NK-92 treated with Interleukin-12 subunit alpha and Interleukin-12 subunit beta, amount 100 ng/mL, for 24 hours (cell line): ENCODE measurements around the gene ABHD16B.
"Not testable (repeated sequence)": the region's sequence is repeated elsewhere in the genome, so short reads cannot be mapped to it uniquely, and the experiment has no call there.

Source experiments
- DNase-seq: peaks from one replicate; lab custom pipeline; 2025; lab: John Stamatoyannopoulos, UW

The ABHD16B gene

DNA sequence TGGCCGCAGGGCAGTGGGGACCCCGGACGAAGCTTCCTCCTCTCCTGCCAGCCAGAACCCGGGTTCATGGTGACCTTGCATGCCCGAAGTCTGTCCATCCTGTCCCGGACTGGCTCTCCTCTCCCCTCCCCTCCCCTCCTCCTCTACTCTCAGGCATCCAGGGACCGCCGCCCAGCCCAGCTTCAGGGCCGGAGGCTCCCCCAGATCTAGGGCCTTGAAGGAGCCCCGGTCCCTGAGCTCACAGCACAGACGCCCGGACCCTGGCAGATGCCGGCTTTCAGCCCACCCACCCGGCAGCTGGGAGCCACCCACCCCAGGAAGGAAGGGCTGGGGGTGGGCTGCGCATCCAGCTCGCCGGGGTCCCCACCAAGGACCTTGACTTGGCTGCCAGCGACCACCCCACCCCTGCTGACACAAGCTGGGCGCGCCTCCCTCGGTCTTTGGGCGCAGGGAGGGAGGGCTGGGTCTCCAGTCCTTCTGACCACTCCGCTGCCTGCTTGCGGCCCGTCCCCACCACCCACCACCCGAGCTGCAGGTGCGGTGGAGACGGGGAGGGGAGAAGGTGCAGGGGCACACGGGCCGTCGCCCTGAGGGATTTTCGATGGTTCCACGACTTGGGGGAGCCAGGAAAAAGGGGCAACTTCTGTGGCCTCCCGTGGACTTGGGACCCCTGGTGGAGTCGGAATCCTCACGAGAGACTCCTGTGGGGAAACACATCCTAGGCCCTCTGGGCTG, 5.8 kb upstream of the ABHD16B start:
- DNase-seq: no peak

DNA sequence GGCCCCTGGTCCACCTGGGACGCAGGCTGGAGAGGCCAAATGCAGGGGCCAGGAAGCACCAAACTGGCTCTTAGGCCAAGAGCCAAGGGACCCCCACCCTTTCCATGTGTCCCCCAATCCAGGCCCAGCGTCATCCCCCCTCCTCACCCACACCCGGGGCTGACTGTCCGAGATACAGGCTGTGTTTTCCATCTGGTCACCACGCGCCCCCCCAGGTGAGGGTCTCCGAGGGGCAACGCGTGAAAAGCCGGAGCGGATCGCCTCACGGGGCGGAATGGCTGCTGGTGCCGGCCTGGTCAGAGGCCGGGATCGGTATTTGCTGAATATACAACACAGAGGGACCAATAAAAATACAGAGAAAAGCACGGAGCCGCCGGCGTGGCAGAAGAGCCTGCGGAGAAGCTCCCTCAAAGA, 5.2 kb upstream of the ABHD16B start:
- no peak for DNase-seq

DNA sequence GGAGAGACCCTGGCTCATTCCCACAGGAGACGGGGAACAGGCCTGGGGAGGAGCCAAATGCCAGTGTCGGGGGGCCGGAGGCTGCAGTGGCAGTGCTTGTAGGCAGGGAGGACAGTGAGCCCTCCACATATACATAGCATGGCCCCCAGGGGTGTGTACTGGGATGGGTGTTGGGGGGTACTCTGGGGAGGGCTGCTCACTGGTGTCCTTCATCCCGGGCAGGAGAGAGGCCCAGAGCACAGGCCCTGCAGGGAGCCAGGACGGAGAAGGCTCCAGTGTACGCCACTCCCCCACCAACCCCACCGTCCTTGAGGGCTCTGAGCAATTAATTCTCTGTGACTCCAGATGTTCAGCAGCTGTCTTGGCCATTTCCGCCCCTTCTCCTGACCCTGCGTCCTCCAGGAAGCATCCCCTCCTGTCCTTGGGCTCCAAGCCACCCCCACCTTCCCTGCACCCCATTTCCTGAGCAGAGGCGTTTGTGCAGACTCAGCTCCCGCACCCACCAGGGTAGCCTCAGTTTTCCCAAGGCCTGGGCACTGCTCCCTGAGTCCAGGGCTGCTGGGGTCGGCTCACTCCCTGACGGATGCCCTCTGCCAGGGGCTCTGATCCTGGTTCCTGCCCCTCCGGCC, 3.4 kb upstream of the ABHD16B start:
- no peak for DNase-seq

DNA sequence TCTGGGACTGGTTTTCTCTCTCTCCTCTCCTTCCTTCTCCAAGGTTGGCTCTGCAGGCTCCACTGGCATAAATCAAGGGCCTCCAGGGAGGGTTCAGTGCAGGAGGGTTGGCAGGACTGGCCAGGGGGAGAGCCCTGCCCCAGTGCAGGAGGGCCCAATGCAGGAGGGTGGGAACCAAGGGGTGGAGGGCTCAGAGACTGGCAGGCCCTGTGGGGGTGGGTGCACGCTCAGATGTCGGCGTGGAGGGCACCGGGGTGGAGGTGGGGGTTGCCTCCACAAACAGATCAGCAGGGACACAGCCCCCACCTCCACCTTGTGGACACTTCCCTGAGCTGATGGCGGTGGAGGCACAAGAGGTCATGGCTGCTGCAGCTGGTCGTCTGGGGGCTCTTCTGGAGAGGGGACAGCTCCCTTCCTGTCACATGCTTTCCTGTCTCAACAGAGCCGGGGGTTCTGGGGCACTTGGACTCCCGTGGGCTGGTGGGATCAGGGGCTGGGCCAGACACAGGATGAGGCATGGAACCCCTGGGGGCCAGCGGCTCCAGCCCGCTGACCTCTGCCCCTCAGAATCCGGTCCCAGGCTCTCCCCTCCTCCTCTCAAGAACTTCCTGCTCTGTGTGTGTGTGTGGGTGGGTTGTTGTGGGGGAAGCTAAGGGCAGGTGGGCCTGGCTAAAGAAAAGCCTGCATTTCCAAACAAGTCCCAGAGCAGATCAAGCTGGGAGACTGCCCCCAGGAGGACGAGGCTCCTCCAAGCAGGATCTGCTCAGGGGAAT, 2.7 kb upstream of the ABHD16B start:
- no peak for DNase-seq

DNA sequence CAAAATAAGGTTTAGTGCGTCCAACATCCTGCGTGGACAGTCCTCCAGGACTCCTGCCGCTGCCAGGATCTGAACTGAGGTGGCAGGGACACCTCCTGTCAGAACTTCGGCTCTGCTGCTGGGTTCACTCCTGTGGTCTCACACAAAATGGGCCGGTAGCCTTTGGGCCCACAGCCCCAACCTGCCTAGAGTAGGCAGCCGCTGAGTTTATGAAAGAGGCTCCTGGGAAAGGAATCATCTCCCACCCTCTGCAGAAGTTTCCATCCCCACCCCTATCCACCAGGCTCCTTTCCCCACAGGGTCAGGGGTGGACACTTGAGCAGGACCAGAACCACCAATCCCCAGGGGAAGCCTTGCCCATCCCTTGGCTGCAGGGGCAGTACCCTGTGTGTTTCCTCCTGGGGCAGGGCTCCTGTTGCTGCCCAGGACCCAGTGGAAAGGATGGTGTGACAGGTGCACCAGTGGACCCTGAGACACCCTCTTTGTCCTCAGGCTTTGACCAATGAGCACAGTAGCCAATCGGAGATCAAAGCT, 2.1 kb upstream of the ABHD16B start:
- DNase-seq: no peak

DNA sequence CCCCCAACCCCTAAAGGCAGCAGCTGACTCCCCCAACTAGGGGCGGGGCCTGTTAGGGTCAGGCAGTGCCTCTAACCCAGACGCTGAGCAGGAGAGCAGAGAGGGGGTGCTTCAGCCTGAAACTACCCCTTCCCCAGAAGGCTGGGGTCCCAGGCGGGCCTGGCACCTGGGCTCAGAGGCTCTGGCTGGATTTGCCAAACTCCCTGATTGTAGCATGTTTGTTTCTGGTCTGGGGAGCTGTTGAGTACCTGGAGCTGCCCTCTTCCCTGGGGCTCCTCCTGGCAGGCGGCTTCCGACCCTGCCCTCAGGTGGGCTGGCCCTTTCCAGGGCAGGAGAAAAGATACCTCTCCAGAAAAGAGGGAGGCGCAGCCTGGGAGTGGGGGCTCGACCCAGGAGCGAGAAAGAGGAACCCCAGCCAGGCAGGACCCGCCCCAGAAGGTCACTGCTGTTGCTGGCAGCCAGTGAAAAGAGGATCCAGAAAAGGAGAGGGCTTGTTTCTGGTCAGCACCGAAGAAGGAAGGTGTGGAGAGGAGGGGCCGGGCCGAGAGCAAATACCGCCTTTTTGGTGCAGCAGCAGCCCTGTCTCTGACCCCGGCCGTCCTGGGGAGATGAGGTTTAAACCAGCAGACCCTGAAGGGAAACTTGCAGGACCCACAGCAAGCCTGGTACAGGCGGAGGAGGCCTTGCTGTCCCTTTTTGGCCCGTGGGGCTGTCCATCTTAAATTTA, 810 bp upstream of the ABHD16B start:
- no peak for DNase-seq

DNA sequence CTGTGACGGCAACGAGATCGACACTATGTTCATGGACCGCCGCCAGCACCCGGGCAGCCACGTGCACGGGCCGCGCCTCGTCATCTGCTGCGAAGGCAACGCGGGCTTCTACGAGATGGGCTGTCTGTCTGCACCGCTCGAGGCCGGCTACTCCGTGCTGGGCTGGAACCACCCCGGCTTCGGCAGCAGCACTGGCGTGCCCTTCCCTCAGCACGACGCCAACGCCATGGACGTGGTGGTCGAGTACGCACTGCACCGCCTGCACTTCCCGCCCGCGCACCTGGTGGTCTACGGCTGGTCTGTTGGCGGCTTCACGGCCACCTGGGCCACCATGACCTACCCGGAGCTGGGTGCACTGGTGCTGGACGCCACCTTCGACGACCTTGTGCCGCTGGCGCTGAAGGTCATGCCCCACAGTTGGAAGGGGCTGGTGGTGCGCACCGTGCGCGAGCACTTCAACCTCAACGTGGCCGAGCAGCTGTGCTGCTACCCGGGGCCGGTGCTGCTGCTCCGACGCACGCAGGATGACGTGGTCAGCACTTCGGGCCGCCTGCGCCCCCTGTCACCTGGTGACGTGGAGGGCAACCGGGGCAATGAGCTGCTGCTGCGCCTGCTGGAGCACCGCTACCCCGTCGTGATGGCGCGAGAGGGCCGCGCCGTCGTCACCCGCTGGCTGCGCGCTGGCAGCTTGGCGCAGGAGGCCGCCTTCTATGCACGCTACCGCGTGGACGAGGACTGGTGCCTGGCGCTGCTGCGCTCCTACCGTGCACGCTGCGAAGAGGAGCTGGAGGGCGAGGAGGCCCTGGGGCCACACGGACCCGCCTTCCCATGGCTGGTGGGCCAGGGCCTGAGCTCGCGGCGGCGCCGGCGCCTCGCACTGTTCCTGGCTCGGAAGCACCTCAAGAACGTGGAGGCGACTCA, 943 bp downstream of the ABHD16B start:
- no peak for DNase-seq

DNA sequence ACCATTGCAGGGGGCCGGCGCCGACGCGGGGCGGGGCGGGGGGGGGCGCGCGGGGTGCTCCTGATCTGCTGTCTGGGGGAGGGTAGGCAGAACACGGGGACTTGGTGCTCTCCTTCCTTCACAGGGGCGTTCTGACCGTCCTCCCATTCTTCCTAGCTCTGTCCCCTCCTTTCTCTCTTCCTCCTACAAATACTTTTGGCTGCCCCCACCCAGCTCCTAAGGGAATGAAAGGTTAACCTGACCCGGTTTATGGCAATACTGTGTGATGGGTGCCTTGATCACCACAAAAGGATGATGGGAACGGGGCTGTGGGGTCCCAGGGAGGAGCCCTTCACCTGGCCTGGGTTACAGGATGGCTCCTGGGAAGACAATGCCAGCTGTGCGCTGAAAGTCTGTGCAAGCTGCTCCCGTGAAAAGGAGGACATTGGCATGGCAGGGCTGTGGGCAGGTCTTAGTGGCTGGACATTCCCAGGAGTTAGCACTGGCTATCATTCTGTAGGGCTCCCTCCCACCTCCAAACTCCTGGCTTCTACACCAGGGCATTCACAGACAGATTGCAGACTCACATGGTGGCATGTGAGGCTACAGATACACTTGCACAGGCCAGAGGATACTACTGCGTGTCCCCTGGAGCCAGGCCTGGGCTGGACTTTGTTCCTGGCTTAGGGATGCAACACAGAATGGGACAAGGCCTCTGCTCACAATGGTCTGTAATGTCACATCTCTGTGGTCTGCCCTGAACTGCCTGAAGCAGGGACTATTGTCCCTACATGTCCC, 1.9 kb downstream of the ABHD16B start:
- no peak for DNase-seq

DNA sequence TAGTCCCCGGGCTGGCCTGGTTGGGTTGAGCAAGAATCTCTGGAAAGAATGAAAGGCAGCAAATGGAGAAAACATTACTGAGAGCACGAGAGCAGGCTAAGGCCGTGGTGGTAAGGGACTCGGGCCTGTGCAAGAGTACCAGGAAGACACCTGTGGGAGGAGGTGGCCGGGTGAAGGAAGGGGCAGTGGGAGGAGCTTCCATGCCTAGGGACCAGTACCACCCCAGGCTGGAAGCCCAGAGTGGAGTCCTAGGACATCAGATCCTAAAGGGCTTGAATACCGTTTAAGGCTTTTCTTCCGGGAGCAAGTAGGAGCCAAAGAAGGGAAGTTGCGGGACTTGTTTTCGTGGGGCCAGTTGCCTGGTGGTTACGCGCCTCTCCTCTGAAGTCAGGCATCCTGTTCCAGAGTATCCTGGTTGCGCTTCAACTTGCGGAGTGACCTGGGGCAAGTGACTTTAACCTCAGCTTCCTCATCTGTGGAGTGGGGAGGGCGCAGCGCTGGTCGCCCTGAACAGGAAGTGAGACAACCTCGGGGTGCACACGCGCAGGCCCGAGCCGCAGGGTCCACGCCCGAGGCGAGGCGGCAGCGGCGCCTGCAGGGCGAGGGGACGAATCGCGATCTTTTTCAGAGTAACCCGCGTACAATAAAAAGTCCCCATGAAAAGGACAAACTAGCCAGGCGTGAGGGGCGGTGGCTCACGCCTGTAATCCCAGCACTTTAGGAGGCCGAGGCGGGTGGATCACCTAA, 2.7 kb downstream of the ABHD16B start:
- DNase-seq: peak; percentile 77

DNA sequence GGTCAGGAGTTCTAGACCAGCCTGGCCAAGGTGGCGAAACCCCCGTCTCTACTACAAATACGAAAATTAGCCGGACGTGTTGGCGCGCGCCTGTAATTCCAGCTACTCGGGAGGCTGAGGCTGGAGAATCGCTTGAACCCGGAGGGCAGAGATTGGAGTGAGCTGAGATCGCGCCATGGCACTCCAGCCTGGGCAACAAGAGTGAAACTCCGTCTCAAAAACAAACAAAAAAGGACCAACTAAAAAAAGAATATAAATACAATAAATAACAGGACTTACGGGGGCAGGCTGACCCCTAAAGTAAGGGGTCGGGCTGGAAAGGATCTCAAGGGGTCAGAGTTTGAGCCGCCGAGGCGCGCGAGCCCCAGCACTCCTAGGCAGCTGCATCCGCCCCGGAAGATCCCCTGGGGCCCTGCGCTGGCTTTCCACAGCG, 3.3 kb downstream of the ABHD16B start:
- no peak for DNase-seq

DNA sequence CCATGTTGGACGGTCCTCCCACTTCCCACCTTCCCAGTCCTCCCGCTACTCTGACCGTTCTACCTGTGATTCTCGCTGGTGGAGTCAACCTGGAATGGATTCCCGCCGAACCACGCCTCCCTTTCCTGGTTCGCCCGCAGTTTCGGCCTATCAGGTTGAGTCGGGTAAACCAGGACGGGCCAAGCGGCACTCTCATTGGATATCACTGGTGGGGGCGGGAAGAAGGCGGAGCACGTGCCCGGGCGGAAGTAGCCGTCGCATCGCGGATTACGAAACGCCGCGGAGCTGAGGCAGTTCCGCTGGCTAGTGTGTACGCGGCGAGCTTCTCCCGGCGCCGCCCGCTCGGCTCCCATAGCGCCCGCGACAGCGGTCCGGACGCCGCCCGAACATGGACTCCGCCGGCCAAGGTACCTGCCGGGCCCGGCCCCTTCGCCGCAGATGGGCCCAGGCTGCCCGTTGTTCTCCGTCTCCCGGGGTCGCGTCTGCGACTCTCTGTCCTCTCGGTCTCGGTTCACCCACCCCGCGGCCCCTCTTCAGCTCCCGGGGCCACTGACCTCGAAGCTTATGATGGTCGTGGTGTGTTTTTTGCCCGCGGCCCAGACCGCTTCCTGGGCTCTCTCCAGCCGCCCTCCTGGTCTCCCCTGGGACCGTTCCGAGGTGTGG, 3.8 kb downstream of the ABHD16B start, which contains the start of gene TPD52L2:
Gene TPD52L2, plus strand, starts transcription at position 293 of the 663 bp plus-strand sequence. Its CDS starts 96 bp downstream, at position 389.
- peak; percentile 98 for DNase-seq

DNA sequence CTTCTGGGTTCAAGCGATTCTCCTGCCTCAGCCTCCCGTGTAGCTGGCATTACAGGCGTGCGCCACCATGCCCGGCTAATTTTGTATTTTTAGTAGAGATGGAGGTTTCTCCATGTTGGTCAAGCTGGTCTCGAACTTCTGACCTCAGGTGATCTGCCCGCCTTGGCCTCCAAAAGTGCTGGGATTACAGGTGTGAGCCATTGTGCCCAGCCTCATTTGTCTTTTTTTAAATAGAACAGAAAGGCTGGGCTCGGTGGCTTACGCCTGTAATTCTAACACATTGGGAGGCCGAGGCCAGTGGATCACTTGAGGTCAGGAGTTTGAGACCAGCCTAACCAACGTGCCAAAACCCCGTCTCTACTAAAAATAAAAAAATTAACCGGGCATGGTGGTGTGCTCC, 5.7 kb downstream of the ABHD16B start:
- not testable (repeated sequence) for DNase-seq

DNA sequence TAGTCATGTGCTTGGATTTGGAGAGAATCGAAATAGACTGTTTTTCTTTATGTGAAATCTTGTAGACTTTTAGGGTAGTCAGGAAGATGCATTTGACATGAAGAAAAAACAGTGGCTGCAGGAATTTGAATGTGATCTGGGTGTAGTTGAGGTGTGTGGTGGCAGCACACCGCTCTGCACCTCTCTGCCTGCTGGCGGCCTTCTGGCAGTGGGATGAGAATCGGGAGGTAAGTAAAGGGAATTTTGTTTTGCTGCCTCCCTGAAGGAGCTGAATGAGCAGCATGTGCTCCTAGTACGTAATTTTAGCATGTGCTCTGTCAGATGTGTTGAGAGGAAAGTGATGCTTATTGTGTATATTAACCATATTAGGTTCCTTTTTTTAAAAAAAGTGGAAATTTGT, 7.0 kb downstream of the ABHD16B start:
- DNase-seq: no peak

DNA sequence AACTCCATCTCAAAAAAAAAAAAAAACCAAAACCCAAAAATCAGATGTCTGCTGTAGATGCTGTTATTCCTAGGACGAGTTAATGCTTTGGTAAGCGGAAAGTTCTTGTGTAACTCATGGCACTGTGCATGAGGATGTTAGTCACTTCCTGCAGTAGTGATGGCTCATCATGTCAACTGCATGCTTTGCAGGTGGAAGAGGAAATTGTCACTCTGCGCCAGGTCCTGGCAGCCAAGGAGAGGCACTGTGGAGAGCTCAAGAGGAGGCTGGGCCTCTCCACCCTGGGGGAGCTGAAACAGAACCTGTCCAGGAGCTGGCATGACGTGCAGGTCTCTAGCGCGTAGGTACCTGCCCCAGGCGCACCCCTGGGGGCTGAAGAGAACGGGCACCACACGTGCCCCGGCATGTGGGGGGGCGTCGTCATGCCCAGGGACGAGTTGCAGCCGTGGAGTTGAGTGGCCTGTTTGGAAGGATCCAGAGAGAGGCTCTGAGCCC, 12.2 kb downstream of the ABHD16B start:
- DNase-seq: peak; percentile 56

DNA sequence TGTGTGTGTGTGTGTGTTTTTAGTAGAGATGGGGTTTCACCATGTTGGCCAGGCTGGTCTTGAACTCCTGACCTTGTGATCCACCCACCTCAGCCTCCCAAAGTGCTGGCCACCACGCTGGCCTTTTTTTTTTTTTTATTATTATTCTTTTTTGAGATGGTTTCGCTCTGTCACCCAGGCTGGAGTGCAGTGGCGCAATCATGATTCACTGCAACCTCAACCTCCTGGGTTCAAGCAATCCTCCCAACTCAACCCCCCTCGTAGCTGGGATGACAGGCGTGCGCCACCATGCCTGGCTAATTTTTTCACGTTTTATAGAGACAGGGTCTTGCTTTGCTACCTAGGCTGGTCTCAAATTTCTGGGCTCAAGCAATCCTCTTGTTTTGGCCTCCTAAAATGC, 12.9 kb downstream of the ABHD16B start:
- not testable (repeated sequence) for DNase-seq

DNA sequence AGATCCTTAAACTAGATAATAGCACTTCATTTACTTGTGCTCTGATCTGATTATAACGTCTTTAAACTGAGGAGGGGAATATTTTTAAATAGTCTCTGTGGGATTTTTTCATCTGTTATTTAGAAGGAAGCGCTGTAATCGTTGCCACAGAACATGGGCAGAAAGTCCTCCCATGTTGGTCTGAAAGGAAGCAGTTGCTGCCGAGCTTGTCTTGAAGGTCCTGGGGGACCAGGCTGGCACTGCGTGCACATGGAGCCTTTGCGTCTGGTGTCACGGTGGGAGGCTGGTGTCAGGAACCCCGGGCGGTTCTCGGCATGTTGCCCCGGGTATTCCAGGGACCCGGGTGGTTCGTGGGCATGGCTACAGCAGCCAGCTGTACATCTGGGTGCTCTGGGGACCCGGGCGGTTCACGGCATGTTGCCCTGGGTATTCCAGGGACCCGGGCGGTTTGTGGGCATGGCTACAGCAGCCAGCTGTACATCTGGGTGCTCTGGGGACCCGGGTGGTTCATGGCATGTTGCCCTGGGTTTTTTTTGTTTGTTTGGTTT, 15.3 kb downstream of the ABHD16B start:
- no peak for DNase-seq

DNA sequence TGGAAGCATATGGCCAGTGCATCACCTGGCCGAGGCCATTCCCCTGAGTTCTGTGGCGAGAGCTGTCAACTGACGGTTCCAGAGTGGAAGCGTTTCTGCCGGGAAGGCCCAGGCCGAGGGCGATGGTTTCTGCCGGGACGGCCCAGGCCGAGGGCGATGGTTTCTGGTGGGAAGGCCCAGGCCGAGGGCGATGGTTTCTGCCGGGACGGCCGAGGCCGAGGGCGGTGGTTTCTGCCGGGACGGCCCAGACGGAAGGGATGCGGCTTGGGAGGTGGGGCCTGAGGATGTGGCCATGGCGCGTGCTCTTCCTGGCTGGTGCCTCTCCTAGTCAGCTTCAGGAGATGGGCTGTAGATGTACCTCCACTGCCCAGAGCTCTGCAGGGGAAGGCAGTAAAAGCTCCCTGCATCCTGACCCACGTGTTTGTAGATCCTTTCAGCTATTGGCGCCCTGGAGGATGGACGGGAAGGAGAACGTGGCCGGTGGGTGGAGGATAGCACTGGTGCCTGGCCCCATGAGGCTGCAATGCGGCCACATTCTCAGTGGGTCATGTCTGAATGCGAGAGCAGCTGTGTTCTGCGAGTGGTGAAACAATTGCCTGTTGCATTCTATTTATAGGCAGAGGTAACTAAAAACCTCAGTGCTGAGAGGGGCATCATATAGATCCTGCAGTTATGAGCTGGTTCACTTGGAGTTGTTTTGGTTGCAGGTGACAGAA, 16.6 kb downstream of the ABHD16B start:
- no peak for DNase-seq
